IPS-NIHi11 (cell line): ENCODE results near the gene RSPH10B2.
"Not testable (repeated sequence)": the region's sequence is repeated elsewhere in the genome, so short reads cannot be mapped to it uniquely, and the experiment has no call there.

Experiments used
- DNase-seq: peaks from one replicate; pipeline ENCODE4 v3.0.0; 2012; ENCODE audit warnings: mixed read lengths, low spot score

Gene RSPH10B2

DNA sequence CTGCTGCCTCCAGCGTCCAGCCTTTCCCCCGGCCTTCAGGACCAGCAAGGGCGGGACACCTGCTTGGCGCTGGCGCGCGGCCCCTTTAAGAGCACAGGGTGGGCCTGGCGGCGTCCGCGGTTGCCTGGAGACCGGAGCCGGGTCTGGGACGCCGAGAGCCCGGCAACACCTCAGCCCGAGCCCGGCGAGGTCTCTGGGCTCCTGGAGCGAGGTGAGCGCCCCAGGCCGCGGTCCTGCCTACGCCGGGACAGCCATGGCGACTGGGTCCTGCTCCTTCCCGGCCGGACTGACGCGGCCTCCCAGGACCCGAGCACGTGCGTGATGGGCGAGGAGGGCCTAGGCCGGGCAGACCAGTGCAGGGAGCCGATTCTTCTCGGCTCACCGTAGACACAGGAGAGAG is at the start of gene RSPH10B2:
Gene RSPH10B2 (plus strand): TSS at position 140 of the 400 bp plus-strand sequence. CDS start 3,575 bp downstream, outside the sequence.
- not testable (repeated sequence) for DNase-seq

- no peak for DNase-seq
Measured at GRCh38 chr7:6705959-6706665, 47.8 kb upstream of the RSPH10B2 start.

- peak; percentile 99 for DNase-seq
Measured at GRCh38 chr7:6706666-6707407, 47.1 kb upstream of the RSPH10B2 start, which contains the start of gene ZNF12. Gene ZNF12 (minus strand): TSS chr7:6706947. CDS start chr7:6705173, 1,774 bp downstream.

DNA sequence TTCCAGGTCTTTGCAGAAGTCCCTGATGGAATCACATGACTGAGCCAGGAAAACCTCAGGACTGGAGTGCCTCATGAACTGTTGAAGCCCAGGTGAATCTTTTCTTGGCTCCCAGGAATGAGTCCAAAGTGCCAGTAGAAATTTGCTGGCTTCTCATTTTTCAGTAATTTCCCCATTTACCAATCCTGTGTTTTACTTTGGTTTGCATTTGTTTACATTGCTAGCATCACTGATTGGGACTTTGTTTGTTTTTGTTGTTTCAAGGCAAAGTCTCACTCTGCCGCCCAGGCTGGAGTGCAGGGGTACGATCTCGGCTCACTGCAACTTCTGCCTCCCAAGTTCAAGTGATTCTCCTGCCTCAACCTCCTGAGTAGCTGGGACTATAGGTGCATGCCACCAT is 45.6 kb upstream of the RSPH10B2 start:
- DNase-seq, result no peak

DNA sequence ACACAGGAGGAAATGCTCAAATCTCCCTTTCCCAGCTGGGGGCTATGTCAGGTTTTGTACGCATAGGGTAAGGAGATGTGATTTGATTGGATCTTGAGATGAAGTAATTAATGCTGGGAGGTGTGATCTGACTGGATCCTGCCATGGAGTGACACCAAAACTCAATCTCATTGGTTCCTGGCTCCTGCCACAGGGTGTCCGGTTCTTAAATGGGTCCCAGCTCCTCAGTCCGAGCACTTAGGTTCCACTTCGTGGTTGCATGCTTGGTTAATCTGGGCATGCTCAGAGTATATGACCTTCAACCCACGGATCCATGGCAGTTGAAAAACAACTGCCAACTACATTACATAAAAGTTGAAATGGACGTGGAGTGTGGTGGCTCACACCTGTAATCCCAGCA is 44.1 kb upstream of the RSPH10B2 start:
- peak; percentile 21 for DNase-seq

DNA sequence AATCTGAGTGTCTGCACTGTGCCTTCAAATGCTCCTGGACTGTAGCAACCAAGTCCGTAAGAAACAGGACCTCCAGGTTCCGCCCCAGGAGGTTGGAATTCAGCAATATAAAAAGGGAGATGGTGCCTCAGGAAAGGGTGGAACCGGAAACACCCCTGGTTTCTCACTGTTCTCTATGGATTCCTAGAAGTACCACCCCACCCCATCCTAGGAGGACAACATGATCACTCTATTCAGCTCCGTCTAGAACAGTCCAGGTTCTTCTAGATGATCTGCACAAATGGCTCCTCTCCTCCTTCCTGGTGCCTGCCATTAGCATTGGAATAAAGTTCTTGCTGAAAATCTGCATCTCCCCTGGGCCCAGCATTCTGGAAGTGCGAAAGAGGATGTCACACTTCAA is 39.5 kb upstream of the RSPH10B2 start:
- DNase-seq, result no peak

GRCh38 chr7:6715898-6716297 is 38.0 kb upstream of the RSPH10B2 start:
- DNase-seq, result not testable (repeated sequence)

DNA sequence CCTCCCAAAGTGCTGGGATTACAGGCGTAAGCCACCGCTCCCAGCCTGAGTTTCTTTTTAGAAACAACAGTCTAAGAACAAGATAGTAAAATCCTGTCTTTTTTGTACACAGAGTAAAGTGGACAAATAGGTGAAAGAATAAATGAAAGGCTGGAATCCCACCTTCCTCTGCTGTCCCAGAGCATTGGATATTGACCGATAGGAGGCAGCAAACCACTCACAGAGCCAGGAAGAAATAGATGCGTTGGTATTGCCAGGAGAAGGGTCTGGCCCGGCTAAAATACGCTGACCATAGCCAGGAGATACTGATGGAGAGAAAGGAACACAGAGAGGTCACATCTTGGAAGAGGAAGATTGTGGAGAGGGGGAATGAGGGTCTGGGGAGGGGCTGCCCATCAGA is 35.8 kb upstream of the RSPH10B2 start:
- DNase-seq, result peak; percentile 30

- DNase-seq, result not testable (repeated sequence)
Measured at GRCh38 chr7:6724351-6724750, 29.6 kb upstream of the RSPH10B2 start.

DNA sequence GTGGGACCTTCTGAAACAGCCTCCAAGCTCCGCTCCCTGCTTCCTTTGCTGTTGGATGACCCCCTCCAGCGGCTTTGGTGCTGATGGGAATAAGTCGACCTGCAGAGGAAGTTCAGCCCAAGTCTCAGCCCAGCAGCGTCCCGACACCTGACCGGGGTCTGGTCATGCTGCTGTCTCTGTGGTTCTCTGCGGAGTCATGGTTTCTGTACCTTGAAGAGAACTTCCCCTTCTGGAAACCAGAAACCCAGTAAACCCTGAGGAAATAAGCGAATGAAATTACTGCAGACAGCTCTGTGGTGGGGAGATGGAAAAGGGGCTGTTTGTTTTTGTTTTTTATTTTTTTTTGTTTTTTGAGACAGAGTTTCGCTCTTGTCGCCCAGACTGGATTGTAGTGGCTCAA is 28.9 kb upstream of the RSPH10B2 start:
- no peak for DNase-seq

DNA sequence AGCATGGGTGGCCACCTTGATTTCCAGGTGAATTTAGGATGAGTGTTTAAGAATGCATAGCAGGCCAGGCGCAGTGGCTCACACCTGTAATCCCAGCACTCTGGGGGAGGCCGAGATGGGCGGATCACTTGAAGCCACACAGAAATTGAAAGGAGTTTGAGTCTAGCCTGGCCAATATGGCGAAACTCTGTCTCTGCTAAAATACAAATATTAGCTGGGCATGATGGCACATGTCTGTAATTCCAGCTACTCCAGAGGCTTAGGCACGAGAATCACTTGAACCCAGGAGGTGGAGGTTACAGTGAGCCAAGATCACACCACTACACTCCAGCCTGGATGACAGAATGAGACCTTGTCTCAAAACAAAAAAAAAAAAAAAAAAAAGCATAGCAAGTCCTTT is 27.6 kb upstream of the RSPH10B2 start:
- not testable (repeated sequence) for DNase-seq

- no peak for DNase-seq
Measured at GRCh38 chr7:6727663-6728062, 26.2 kb upstream of the RSPH10B2 start.

DNA sequence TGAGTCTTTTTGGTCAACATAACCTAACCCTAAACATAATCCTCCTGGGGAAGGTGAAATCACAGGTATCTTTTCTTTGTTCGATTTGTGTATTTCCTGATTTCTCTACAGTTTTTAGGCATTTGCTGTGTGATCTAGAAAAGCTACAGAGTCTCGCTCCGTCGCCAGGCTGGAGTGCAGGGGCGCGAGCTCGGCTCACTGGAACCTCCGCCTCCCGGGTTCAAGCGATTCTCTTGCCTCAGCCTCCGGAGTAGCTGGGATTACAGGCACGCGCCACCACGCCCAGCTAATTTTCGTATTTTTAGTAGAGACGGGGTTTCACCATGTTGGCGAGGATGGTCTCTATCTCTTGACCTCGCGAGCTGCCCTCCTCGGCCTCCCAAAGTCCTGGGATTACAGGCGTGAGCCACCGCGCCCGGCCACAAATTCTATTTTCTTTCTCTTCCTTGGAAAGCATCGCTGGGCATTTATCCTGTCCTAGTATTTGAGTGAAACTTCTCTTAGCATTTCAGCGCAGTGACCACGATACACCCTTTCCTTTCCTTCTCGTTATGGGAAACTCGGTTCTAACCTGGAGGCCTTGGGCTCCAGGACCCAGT is 24.9 kb upstream of the RSPH10B2 start:
- DNase-seq, result not testable (repeated sequence)

DNA sequence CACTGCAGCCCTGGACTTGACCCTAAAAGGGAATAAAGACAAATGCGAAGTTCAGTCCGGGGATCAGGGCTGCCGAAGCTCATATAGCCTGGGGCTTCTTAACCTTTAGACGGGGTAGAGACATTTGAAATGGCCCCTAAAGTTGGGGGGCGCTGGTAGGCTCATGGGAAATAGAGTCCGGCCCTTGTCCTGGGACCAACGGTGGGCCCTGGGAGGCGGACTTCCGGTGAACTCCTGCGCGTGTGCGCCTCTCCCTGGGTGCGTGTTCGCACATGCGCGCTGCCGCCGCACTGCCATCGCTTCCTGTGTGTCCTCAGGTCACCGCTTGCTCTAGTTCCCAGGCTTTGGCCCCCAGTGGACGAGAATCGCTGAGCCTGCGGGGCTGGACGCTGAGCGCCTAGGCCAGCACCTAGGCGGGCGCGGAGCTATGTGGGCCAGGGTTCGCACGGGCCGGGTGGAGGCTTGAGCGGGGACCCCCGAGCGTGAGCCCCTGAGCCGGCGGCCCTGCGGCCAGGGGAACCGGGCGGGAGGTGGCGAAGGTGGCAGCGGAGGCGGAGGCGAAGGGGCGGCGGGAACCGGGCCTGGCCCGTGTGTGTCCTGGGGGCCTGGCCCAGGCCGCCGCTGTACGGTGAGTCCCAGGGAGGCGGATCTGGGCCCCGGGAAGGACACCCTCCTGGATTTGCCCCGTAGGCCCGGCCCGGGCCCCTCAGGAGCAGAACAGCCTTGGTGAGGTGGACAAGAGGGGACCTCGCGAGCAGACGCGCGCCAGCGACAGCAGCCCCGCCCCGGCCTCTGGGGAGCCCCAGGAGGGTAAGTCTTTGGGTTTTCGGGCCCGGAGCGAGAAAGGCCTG is 24.2 kb upstream of the RSPH10B2 start:
- peak; percentile 95 for DNase-seq

DNA sequence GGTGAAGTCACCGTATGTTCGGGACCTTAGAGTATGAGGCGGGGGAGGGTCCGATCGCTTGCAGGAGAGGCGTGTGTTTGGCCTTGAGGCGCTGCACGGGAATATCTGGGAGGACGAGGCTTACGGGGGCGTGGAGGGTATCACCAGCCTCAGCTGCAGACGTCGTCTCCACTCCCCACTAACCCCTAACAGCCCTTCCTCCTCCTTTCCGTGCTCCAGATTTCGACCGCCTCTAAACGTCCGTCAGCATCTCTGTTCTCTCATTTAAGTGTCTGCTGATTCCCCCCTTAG is 23.6 kb upstream of the RSPH10B2 start:
- DNase-seq, result peak; percentile 21

- not testable (repeated sequence) for DNase-seq
Measured at GRCh38 chr7:6738415-6738814, 15.5 kb upstream of the RSPH10B2 start.

GRCh38 chr7:6744410-6745100 is 9.3 kb upstream of the RSPH10B2 start:
- not testable (repeated sequence) for DNase-seq

GRCh38 chr7:6749335-6749734 is 4.6 kb upstream of the RSPH10B2 start:
- not testable (repeated sequence) for DNase-seq

DNA sequence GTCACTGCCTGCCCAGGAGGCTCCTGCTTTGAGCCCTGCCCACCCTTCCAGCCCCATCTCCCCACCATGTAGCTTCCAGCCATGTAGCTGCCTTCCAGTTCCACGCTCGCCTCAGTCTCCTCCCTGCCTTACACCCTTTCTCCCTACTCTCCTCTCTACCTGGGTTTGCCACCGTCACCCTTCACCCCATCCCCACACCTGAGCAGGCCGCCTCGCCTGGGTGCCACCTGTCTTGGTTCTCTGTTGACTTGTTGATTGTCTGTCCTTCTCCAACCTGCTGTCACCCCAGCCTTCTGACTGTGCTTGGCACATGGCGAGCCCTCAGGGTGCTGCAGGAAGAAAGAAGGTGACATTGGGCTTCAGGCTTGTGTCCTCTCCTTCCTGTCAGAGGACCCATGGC is 3.7 kb upstream of the RSPH10B2 start:
- not testable (repeated sequence) for DNase-seq

DNA sequence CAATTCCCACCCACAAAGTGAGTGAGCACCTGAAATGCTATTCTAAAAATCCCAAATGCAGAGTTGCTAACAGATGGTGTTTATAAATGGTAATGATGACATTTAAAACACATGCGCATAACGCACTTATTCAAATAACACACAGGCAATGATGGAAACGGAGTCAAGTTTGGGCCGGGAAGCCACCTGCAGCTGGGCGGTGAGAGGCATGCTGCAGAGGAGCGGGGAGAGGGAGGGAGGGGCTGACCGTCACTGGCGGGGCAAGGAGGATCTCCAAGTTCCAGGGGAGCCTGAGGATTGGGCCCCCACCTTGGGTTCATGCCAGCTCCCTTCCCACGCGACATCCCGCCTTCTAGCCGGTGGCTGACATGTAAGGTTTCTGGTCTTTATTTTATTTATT is 7.3 kb downstream of the RSPH10B2 start:
- DNase-seq, result not testable (repeated sequence)

DNA sequence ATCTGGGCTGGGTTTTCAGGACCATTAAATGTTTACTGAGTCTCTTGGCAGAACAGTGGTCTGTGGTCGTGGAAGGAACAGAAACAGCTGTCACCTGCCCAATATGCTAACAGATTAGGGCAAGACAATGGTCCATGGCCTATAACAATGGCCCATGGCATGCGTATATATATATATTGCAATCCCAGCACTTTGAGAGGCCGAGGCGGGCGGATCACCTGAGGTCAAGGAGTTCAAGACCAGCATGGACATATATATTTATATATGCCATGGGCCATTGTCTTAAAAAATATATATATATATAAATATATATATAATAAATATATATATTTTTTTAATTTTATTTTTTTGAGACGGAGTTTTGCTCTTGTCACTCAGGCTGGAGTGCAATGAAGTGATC is 27.7 kb downstream of the RSPH10B2 start:
- DNase-seq, result not testable (repeated sequence)
